D721Med (cell line): ENCODE data around the gene MT1H.
A peak's percentile ranks its signal among the peaks of the same experiment; 100 is the strongest.

Experiments used
- DNase-seq: peaks from one replicate; pipeline ENCODE4 v3.0.0; 2011; ENCODE audit warnings: low spot score; ENCODE audit not compliant: insufficient read length
- FAIRE-seq: peaks from 2 replicates; lab custom pipeline; 2011; peaks lifted over from hg19 to GRCh38; lab: Jason Lieb, UNC
- TF ChIP-seq, protein P1 (sequence below): IDR thresholded peaks from 2 replicates; pipeline ENCODE4 v1.5.1; 2012; ENCODE audit warnings: mild to moderate bottlenecking, control low read depth; ENCODE audit not compliant: insufficient read depth; ENCODE audit errors: missing control alignments

The MT1H gene

DNA sequence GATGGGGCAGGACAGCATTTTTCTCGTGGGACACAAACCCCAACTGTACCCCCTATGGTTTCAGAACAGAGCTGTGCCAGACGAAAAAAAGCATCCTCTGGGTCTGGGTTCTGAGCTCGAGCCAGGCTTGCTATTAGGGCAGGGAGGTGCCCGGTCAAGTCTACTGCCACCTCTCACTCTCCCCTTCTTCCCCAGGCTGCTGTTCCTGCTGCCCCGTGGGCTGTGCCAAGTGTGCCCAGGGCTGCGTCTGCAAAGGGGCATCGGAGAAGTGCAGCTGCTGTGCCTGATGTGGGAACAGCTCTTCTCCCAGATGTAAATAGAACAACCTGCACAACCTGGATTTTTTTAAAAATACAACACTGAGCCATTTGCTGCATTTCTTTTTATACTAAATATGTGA, 42.9 kb upstream of the MT1H start:
- FAIRE-seq: no peak
- TF ChIP-seq, protein P1, sequence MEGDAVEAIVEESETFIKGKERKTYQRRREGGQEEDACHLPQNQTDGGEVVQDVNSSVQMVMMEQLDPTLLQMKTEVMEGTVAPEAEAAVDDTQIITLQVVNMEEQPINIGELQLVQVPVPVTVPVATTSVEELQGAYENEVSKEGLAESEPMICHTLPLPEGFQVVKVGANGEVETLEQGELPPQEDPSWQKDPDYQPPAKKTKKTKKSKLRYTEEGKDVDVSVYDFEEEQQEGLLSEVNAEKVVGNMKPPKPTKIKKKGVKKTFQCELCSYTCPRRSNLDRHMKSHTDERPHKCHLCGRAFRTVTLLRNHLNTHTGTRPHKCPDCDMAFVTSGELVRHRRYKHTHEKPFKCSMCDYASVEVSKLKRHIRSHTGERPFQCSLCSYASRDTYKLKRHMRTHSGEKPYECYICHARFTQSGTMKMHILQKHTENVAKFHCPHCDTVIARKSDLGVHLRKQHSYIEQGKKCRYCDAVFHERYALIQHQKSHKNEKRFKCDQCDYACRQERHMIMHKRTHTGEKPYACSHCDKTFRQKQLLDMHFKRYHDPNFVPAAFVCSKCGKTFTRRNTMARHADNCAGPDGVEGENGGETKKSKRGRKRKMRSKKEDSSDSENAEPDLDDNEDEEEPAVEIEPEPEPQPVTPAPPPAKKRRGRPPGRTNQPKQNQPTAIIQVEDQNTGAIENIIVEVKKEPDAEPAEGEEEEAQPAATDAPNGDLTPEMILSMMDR: no peak
- no peak for DNase-seq

DNA sequence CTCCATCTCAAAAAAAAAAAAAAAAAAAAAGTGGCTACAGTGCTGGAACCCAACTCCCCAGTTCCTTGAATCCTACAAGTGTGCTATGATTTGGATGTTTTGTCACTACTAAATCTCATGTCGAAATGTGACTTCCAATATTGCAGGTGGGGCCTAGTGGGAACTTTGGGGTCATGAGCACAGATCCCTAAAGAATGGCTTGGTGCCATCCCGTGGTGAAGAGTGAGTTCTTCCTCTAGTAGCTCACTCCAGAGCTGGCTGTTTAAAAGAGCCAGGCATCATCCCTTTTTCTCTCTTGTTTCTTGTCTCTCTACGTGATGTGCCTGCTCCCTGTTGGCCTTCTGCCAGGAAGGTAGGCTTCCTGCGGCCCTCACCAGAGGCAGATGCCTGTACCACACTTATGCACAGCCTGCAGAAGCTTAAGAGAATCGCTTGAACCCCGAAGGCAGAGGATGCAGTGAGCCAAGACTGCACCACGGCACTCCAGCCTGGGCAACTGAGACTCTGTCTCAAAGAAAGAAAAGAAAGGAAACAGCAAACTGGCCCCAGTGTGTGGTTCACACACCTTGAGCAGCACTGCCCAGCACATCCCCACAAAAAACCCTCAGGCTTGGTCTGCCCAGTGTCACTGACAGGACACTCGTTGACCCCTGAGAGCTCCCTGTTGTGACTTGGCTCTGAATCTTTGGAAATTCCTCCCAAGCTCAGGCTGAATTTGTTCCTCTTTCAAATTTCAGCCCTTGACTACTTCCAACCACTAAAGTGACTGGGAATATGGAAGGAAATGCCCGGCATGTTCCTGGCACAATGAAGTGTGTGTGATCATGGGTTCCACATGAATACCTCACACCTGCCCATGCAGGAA, 40.9 kb upstream of the MT1H start:
- TF ChIP-seq, protein P1: no peak
- DNase-seq: no peak
- FAIRE-seq: no peak

DNA sequence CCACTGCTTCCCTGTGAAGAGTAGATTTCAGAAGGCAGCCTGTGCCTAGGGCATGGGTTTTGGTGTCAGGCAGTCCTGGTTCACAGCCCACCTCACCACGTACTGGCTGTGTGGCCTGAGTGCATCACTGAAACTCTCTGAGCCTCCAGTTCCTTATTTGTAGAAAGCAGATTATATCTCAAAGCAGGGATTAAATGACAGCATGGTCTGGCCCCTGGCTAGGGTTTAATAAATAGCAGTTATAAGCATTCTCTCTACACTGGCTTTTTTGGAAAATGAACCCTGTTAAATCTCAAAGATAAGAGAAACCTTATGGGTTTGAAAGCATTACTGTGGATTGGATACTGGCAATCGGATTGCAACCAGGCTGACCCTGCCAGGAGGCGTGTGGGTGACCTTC, 40.1 kb upstream of the MT1H start:
- no peak for FAIRE-seq
- TF ChIP-seq, protein P1: no peak
- DNase-seq: peak; percentile 39

DNA sequence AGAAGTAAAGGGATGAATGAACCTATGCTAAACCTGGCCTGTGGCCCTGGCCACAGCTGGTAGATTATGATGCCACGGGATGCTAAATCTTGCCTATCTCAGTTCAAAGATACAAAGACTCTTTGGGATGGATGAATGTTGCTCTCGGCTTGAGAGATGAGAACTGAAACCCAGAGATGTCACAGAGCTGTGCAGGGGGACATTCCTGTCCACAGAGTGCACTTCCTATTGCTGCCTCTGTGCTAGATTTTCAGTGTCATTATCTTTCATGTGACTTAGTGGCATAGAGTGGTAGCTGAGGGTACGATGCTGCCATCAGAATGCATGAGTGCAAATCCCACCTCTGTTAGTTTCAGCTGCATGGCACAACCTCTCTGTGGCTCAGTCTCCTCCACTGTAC, 39.5 kb upstream of the MT1H start:
- DNase-seq: no peak
- no peak for FAIRE-seq

DNA sequence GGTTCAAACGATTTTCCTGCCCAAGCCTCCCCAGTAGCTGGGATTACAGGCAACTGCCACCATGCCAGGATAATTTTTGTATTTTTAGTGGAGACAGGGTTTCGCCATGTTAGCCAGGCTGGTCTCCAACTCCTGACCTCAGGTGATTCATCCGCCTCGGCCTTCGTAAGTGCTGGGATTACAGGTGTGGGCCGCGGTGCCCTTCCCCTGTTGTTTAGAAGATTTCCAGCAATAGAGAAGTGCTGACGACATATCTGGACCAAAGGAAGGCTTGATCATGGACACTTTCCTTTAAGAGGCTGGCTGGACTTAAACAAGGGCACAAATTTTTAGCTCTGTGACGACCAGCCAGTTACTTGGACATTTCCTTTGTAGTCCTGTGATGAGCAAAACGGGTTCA, 38.4 kb upstream of the MT1H start:
- TF ChIP-seq, protein P1: no peak
- FAIRE-seq: no peak
- DNase-seq: no peak

More for the DNA sequence above, 39.5 kb upstream of the MT1H start:
- TF ChIP-seq, protein P1: no peak

DNA sequence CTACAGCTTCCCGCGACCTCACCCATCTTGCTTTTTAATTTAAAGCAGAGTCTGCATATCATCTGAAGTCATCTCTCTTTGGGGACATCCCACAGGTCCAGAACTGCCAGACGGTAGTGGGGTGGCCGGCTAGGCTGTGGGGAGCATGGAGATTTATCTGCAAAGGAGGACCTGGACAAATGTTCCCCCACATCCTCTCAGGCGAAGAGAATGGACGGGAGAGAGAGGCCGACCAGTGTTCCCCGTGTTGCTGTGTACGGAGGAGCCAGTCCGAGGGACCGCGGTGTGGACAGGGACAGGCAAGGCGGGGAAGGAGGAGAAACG, 37.8 kb upstream of the MT1H start:
- no peak for DNase-seq
- TF ChIP-seq, protein P1: no peak
- no peak for FAIRE-seq

DNA sequence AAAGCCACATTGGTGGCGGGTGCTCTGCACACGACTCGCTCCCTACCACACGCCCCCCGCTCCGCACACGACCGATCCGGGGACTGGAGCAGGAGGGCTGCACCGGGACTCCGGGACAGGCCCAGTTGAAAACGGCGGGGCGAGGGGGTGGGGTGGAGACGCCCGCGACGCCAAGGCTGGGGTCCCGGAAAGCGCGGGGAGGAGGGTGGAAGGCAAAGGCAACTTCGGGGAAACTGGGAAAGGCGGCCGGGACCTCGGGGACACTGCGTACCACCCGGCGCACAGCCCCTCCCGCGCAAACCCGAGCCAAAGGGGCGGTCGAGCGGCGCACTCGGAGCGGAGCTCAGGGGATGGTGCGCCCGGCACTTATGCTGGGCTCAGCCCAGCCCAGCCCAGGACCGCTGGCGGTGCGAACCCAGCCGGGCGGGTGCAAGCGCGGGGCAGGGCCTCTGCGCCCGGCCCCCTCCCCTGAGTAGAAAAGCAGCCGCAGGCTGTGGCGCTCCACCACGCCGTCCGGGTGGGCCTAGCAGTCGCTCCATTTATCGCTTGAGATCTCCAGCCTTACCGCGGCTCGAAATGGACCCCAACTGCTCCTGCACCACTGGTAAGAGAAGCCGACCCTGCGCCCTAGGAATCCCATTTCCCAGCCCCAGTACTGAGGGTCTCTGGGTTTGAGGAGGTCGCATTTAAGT, 37.3 kb upstream of the MT1H start, which contains the start of gene MT1M:
Gene MT1M, plus strand, starts transcription at position 504 of the 692 bp plus-strand sequence. Its CDS starts 73 bp downstream, at position 577.
- DNase-seq (no peak), FAIRE-seq (no peak)
- TF ChIP-seq, protein P1: no peak
